Hepatocyte (in vitro differentiated cells): ENCODE measurements around the gene PRDM16. TPM values are rescaled to one million over a fixed set of nuclear protein-coding genes. Genes with fewer than 3 reads are reported as not detected.
A peak's percentile ranks its signal among the peaks of the same experiment; 100 is the strongest.

Experiments used
- DNase-seq: peaks from one replicate; pipeline ENCODE4 v3.0.0-alpha.2; 2016; ENCODE audit warnings: low spot score
- H2AFZ ChIP-seq: fragments of 200-600 bp; sonication (generic); 2 replicates; pipeline ENCODE4 v1.6.0; 2016; ENCODE audit warnings: antibody characterized with exemption, mild to moderate bottlenecking
- H3K27ac ChIP-seq: fragments of 200-600 bp; sonication (generic); 2 replicates; pipeline ENCODE4 v1.5.1; 2016; ENCODE audit warnings: mild to moderate bottlenecking
- H3K27me3 ChIP-seq: fragments of 200-600 bp; sonication (generic); 2 replicates; pipeline ENCODE4 v1.6.1; 2016
- H3K36me3 ChIP-seq: fragments of 200-600 bp; sonication (generic); replicated peaks from 2 replicates; pipeline ENCODE4 v1.5.1; 2016; ENCODE audit warnings: low read depth; ENCODE audit not compliant: insufficient read depth
- H3K4me1 ChIP-seq: fragments of 200-600 bp; sonication (generic); 2 replicates; pipeline ENCODE4 v1.5.1; 2016; ENCODE audit warnings: mild to moderate bottlenecking, moderate library complexity; ENCODE audit not compliant: insufficient read depth
- H3K4me2 ChIP-seq: fragments of 200-600 bp; sonication (generic); 2 replicates; pipeline ENCODE4 v1.6.0; 2016
- H3K4me3 ChIP-seq: fragments of 200-600 bp; sonication (generic); 2 replicates; pipeline ENCODE4 v1.5.1; 2016; ENCODE audit warnings: mild to moderate bottlenecking
- H3K79me2 ChIP-seq: fragments of 200-600 bp; sonication (generic); 2 replicates; pipeline ENCODE4 v1.6.0; 2017; ENCODE audit warnings: mild to moderate bottlenecking
- H3K9me2 ChIP-seq: fragments of 200-600 bp; sonication (generic); replicated peaks from 2 replicates; pipeline ENCODE4 v1.6.0; 2017; ENCODE audit warnings: mild to moderate bottlenecking; ENCODE audit not compliant: insufficient read depth
- H3K9me3 ChIP-seq: fragments of 200-600 bp; sonication (generic); 2 replicates; pipeline ENCODE4 v1.5.1; 2016; ENCODE audit warnings: low read depth, mild to moderate bottlenecking
- H4K20me1 ChIP-seq: fragments of 200-600 bp; sonication (generic); 2 replicates; pipeline ENCODE4 v1.6.0; 2016; ENCODE audit warnings: mild to moderate bottlenecking; ENCODE audit not compliant: insufficient read depth, poor library complexity, severe bottlenecking
- EZH2 ChIP-seq: fragments of 200-600 bp; sonication (generic); IDR thresholded peaks from 2 replicates; pipeline ENCODE4 v1.6.1; 2016; ENCODE audit warnings: antibody characterized with exemption, mild to moderate bottlenecking, borderline replicate concordance
- EZH2phosphoT487 ChIP-seq: fragments of 200-600 bp; sonication (generic); IDR thresholded peaks from one replicate; pipeline ENCODE4 v1.6.1; 2018; ENCODE audit warnings: antibody characterized with exemption, mild to moderate bottlenecking, low read depth, moderate library complexity; ENCODE audit not compliant: unreplicated experiment, severe bottlenecking
- WGBS: methylation state at CpG from one replicate; pipeline ENCODE4 v1.1.6; 2016; ENCODE audit warnings: low lambda C conversion rate; ENCODE audit errors: missing lambda C conversion rate; 5-methylcytosine and 5-hydroxymethylcytosine counted together
- polyA plus RNA-seq: library from polyadenylated mRNA; unstranded; fragments of >200 nt; fragmentation: Nextera tagmentation; extraction: Ambion mirVana; gene quantifications from 2 replicates; pipeline ENCODE4 v1.2.1, GENCODE V29; 2016
- total RNA-seq: library from RNA; depleted of rRNA; stranded (reverse); fragments of >200 nt; gene quantifications from 2 replicates; pipeline ENCODE4 v1.2.3, GENCODE V29; 2014
- TF ChIP-seq, protein P1 (sequence below): fragments of 200-600 bp; sonication (generic); IDR thresholded peaks from 2 replicates; pipeline ENCODE4 v1.5.1; 2016; ENCODE audit warnings: antibody characterized with exemption, mild to moderate bottlenecking; ENCODE audit not compliant: poor library complexity

The PRDM16 gene
- total and polyA plus RNA-seq, 2 experiments from 2014 or later, result 8.1 to 9.9 TPM

GRCh38 chr1:3248155-3249141, 179.4 kb downstream of the PRDM16 start:
- no peaks in the 10 kb centered on the region for H3K9me3 ChIP-seq
- H3K36me3 ChIP-seq, result no peaks in the 10 kb centered on the region
- 50% methylated on average over 34 of the region's 34 CpGs for WGBS
- no peak overlapping the region for H2AFZ ChIP-seq
- H3K4me3 ChIP-seq, result no peak overlapping the region
- no peak for DNase-seq
- H3K9me2 ChIP-seq, result no peaks in the 10 kb centered on the region
- H3K27me3 ChIP-seq, result peaks cover 20% of the 10 kb centered on the region
- peak overlapping the region; percentile 92 for H3K27ac ChIP-seq
- H3K4me2 ChIP-seq, result peak overlapping the region; percentile 71
- no peaks in the 10 kb centered on the region for H4K20me1 ChIP-seq
- peaks cover 37% of the 10 kb centered on the region for H3K4me1 ChIP-seq
- no peak for TF ChIP-seq EZH2
- TF ChIP-seq, protein P1, sequence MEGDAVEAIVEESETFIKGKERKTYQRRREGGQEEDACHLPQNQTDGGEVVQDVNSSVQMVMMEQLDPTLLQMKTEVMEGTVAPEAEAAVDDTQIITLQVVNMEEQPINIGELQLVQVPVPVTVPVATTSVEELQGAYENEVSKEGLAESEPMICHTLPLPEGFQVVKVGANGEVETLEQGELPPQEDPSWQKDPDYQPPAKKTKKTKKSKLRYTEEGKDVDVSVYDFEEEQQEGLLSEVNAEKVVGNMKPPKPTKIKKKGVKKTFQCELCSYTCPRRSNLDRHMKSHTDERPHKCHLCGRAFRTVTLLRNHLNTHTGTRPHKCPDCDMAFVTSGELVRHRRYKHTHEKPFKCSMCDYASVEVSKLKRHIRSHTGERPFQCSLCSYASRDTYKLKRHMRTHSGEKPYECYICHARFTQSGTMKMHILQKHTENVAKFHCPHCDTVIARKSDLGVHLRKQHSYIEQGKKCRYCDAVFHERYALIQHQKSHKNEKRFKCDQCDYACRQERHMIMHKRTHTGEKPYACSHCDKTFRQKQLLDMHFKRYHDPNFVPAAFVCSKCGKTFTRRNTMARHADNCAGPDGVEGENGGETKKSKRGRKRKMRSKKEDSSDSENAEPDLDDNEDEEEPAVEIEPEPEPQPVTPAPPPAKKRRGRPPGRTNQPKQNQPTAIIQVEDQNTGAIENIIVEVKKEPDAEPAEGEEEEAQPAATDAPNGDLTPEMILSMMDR, result no peak
- no peak for TF ChIP-seq EZH2phosphoT487
- H3K79me2 ChIP-seq, result no peaks in the 10 kb centered on the region

DNA sequence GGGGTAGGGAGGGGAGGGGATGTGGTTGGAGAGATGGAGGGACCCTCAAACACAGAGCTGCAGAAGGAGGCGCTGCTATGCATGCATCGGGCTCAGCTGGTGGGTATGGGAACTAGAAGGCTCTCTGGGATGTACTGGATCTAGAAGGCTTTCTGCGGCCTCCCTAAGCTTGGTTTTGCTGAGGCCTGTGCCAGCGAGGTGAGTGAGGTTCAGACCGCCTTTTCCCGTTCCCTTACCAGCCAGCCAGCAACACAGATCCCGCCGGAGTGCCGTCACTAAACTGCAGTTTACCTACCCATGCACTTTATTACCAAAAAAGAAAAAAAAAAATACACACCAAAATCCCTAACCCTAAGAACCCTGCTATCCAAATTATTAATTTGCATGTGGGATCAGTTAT, 180.2 kb downstream of the PRDM16 start:
- TF ChIP-seq, protein P1, result no peak
- TF ChIP-seq EZH2 (no peak), EZH2phosphoT487 (no peak)
- Histone ChIP-seq H2AFZ (no peak overlapping the region), H3K4me2 (peak overlapping the region; percentile 44), H3K4me3 (no peak overlapping the region), H4K20me1 (no peaks in the 10 kb centered on the region), H3K36me3 (no peaks in the 10 kb centered on the region), H3K4me1 (peaks cover 37% of the 10 kb centered on the region), H3K9me2 (no peaks in the 10 kb centered on the region), H3K27ac (peak overlapping the region; percentile 92), H3K9me3 (no peaks in the 10 kb centered on the region), H3K27me3 (peaks cover 20% of the 10 kb centered on the region), H3K79me2 (no peaks in the 10 kb centered on the region)
- DNase-seq, result no peak
- 91% methylated on average over 9 of the region's 9 CpGs for WGBS

- no peaks in the 10 kb centered on the region for H3K79me2 ChIP-seq
- no peaks in the 10 kb centered on the region for H3K36me3 ChIP-seq
- H3K9me3 ChIP-seq, result no peaks in the 10 kb centered on the region
- no peaks in the 10 kb centered on the region for H3K9me2 ChIP-seq
- H2AFZ ChIP-seq, result no peak overlapping the region
- no peak overlapping the region for H3K4me3 ChIP-seq
- no peak for TF ChIP-seq EZH2
- TF ChIP-seq, protein P1, result no peak
- TF ChIP-seq EZH2phosphoT487, result no peak
- no peaks in the 10 kb centered on the region for H4K20me1 ChIP-seq
- H3K4me2 ChIP-seq, result peak overlapping the region; percentile 44
- peak; percentile 83 for DNase-seq
- peaks cover 20% of the 10 kb centered on the region for H3K27me3 ChIP-seq
- 47% methylated on average over 28 of the region's 31 CpGs for WGBS
- peaks cover 37% of the 10 kb centered on the region for H3K4me1 ChIP-seq
- H3K27ac ChIP-seq, result peak overlapping the region; percentile 92
Measured at GRCh38 chr1:3249631-3250501, 180.9 kb downstream of the PRDM16 start.
